MCF 10A (cell line): Measurements from ENCODE around the gene ATP11B. TPM values are rescaled to one million over a fixed set of nuclear protein-coding genes. Genes with fewer than 3 reads are reported as not detected.

Source experiments
- BruUV-seq: library from RNA; stranded (reverse); fragments of 400-500 nt; replicated peaks from 2 replicates; lab custom pipeline; 2021; lab: Mats Ljungman, UMichigan
- CTCF ChIA-PET: fragments of 300-600 bp; sonication (Branson Sonifier 250); formaldehyde crosslinking; extraction: SDS; loops from one replicate; lab custom pipeline; 2021; ENCODE audit warnings: antibody characterized with exemption, inconsistent platforms; lab: Yijun Ruan, JAX
- POLR2A ChIA-PET: fragments of 300-600, 350-650 bp; sonication (Branson Sonifier 250); formaldehyde crosslinking; extraction: SDS; loops from one replicate; lab custom pipeline; 2020; ENCODE audit warnings: antibody characterized with exemption, inconsistent platforms; lab: Yijun Ruan, JAX
- DNase-seq: peaks from one replicate; pipeline ENCODE4 v3.0.0-alpha.2; 2018; ENCODE audit not compliant: unreplicated experiment
- H3K27ac Mint-ChIP-seq: one replicate; pipeline ENCODE4 v1.8.0; 2022; ENCODE audit warnings: mild to moderate bottlenecking, low read depth, mixed read lengths; ENCODE audit not compliant: unreplicated experiment
- H3K27me3 Mint-ChIP-seq: one replicate; pipeline ENCODE4 v1.8.0; 2022; ENCODE audit warnings: mixed read lengths; ENCODE audit not compliant: insufficient read depth, unreplicated experiment
- H3K36me3 Mint-ChIP-seq: one replicate; pipeline ENCODE4 v1.8.0; 2022; ENCODE audit warnings: mild to moderate bottlenecking, moderate library complexity, mixed read lengths; ENCODE audit not compliant: insufficient read depth, unreplicated experiment
- H3K4me1 Mint-ChIP-seq: one replicate; pipeline ENCODE4 v1.8.0; 2022; ENCODE audit warnings: mixed read lengths; ENCODE audit not compliant: insufficient read depth, unreplicated experiment
- H3K4me3 Mint-ChIP-seq: one replicate; pipeline ENCODE4 v1.8.0; 2022; ENCODE audit warnings: mild to moderate bottlenecking, moderate library complexity, mixed read lengths; ENCODE audit not compliant: unreplicated experiment
- H3K9me3 Mint-ChIP-seq: one replicate; pipeline ENCODE4 v1.8.0; 2022; ENCODE audit warnings: mixed read lengths; ENCODE audit not compliant: unreplicated experiment
- CTCF ChIP-seq: fragments of 200-600 bp; IDR thresholded peaks from one replicate; pipeline ENCODE4 v1.8.0; 2022; ENCODE audit warnings: antibody characterized with exemption, mild to moderate bottlenecking; ENCODE audit not compliant: unreplicated experiment
- intact Hi-C: fragments of 100-400 bp; cut with micrococcal nuclease; formaldehyde crosslinking; loops from 2 replicates; pipeline ENCODE4 v1.14.1; 2022
- total RNA-seq: library from RNA; stranded (reverse); gene quantifications from 2 replicates; pipeline ENCODE4 v1.2.3, GENCODE V29; 2022

The ATP11B gene
- total RNA-seq, 1 experiment from 2014 or later: 66.2 TPM

GRCh38 chr3:182892226-182892625 is 98.9 kb downstream of the ATP11B start:
- POLR2A ChIA-PET: interaction anchor here (3.2 kb wide), 1 partner anchor 12 kb away, joined by 12 read pairs; no protein-coding TSS in a partner anchor
- H3K4me3 Mint-ChIP-seq: no peak overlapping the region
- H3K4me1 Mint-ChIP-seq: no peaks in the 10 kb centered on the region
- no TSS peak for BruUV-seq
- peaks cover 31% of the 10 kb centered on the region for H3K36me3 Mint-ChIP-seq
- no peaks in the 10 kb centered on the region for H3K27me3 Mint-ChIP-seq
- CTCF ChIA-PET: interaction anchor here (0.7 kb wide), 1 partner anchor 19 kb away, joined by 3 read pairs; no protein-coding TSS in a partner anchor
- DNase-seq: no peak
- no peaks in the 10 kb centered on the region for H3K9me3 Mint-ChIP-seq
- no peak overlapping the region for H3K27ac Mint-ChIP-seq
- intact Hi-C loops: no loop called here
- no peak for TF ChIP-seq CTCF

DNA sequence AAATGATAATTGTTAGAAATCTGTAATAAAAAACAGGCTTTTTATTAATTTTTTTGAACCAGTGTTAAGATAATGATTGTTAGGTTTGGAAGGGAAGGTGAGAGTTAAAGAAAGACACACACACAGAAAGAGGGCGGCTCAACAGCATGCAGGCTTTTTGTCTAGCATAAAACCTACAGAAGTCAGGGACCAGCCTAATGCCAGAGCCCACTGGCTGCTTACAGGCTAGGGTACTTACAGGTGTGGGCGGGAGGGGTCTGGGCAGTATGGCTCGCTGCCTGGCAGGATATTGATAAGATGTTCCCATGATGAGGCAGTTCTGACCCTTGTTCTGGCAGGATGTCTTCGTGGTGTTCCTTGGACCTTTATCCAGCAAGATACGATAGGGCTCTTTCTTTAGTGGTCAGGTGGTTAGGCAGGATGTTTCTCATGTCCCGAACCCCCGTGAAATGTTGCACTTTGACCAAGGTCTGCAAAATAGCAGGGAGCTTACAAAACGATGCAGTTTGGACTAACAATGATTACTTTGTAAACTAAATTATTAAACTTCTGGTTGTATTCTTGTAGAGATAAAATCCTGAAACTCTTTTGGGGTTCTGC is 102.3 kb downstream of the ATP11B start:
- no peaks in the 10 kb centered on the region for H3K4me1 Mint-ChIP-seq
- CTCF ChIA-PET: interaction anchor here (1.4 kb wide), 1 partner anchor 14 kb away, joined by 4 read pairs; no protein-coding TSS in a partner anchor
- H3K9me3 Mint-ChIP-seq: no peaks in the 10 kb centered on the region
- H3K27me3 Mint-ChIP-seq: no peaks in the 10 kb centered on the region
- H3K4me3 Mint-ChIP-seq: no peak overlapping the region
- BruUV-seq: no TSS peak
- intact Hi-C loops: no loop called here
- POLR2A ChIA-PET: no interaction called here
- H3K27ac Mint-ChIP-seq: no peak overlapping the region
- peaks cover 39% of the 10 kb centered on the region for H3K36me3 Mint-ChIP-seq
- TF ChIP-seq CTCF: no peak
- DNase-seq: no peak

GRCh38 chr3:182896553-182896952 is 103.2 kb downstream of the ATP11B start:
- CTCF ChIA-PET: no interaction called here
- Mint-ChIP-seq H3K4me1 (no peaks in the 10 kb centered on the region), H3K4me3 (no peak overlapping the region), H3K27me3 (no peaks in the 10 kb centered on the region), H3K36me3 (peaks cover 37% of the 10 kb centered on the region), H3K9me3 (no peaks in the 10 kb centered on the region), H3K27ac (no peak overlapping the region)
- no peak for DNase-seq
- intact Hi-C loops: no loop called here
- POLR2A ChIA-PET: no interaction called here
- no peak for TF ChIP-seq CTCF
- BruUV-seq: no TSS peak

GRCh38 chr3:182902236-182902635 is 108.9 kb downstream of the ATP11B start:
- POLR2A ChIA-PET: interaction anchor here (0.7 to 2.0 kb wide), 5 partner anchors 13 to 100 kb away, joined by 3 to 6 read pairs (median 3); no protein-coding TSS in a partner anchor
- intact Hi-C loops: no loop called here
- H3K27ac Mint-ChIP-seq: no peak overlapping the region

More at GRCh38 chr3:182902236-182902635, 108.9 kb downstream of the ATP11B start:
- DNase-seq: no peak
- Mint-ChIP-seq H3K27me3 (no peaks in the 10 kb centered on the region), H3K9me3 (no peaks in the 10 kb centered on the region), H3K4me3 (no peak overlapping the region), H3K36me3 (peaks cover 41% of the 10 kb centered on the region), H3K4me1 (no peaks in the 10 kb centered on the region)
- no TSS peak for BruUV-seq
- TF ChIP-seq CTCF: no peak
- CTCF ChIA-PET: interaction anchor here (0.6 to 1.6 kb wide), 4 partner anchors 8 to 462 kb away, joined by 3 to 8 read pairs (median 4); no protein-coding TSS in a partner anchor
